GM23338 (cell line): Measurements from ENCODE around the gene PNPLA5. TPM values are rescaled to one million over a fixed set of nuclear protein-coding genes. Genes with fewer than 3 reads are reported as not detected.

Experiments
- ATAC-seq: fragments of 200-7000 bp; cut with Tn5 transposase; 3 replicates; pipeline ENCODE4 v1.9.1; 2020
- DNase-seq: peaks from one replicate; pipeline ENCODE4 v3.0.0-alpha.2; 2015; ENCODE audit warnings: low spot score
- H2AFZ ChIP-seq: fragments of 200-600 bp; sonication (generic); 2 replicates; pipeline ENCODE4 v1.8.0; 2016; ENCODE audit warnings: antibody characterized with exemption, mild to moderate bottlenecking, moderate library complexity
- H3F3A ChIP-seq: fragments of 200-600 bp; sonication (generic); replicated peaks from 2 replicates; pipeline ENCODE4 v1.8.0; 2017; ENCODE audit warnings: antibody characterized with exemption, mixed run types, low read depth
- H3K27ac ChIP-seq: fragments of 200-600 bp; sonication (generic); 2 replicates; pipeline ENCODE4 v1.6.1; 2016; ENCODE audit warnings: low read depth
- H3K27me3 ChIP-seq: fragments of 200-600 bp; sonication (generic); 2 replicates; pipeline ENCODE4 v1.8.0; 2016; ENCODE audit warnings: mild to moderate bottlenecking, mixed run types, moderate library complexity; ENCODE audit not compliant: insufficient read depth
- H3K36me3 ChIP-seq: fragments of 200-600 bp; sonication (generic); 2 replicates; pipeline ENCODE4 v1.8.0; 2016; ENCODE audit warnings: mild to moderate bottlenecking; ENCODE audit not compliant: insufficient read depth
- H3K4me1 ChIP-seq: fragments of 200-600 bp; sonication (generic); 2 replicates; pipeline ENCODE4 v1.8.0; 2016; ENCODE audit warnings: mild to moderate bottlenecking, moderate library complexity; ENCODE audit not compliant: insufficient read depth
- H3K4me2 ChIP-seq: fragments of 200-600 bp; sonication (generic); 2 replicates; pipeline ENCODE4 v1.7.1; 2017; ENCODE audit warnings: mixed run types
- H3K4me3 ChIP-seq: fragments of 200-600 bp; sonication (generic); 2 replicates; pipeline ENCODE4 v1.6.1; 2016; ENCODE audit warnings: mixed run types
- H3K79me2 ChIP-seq: fragments of 200-600 bp; sonication (generic); replicated peaks from 2 replicates; pipeline ENCODE4 v1.8.0; 2017; ENCODE audit warnings: mild to moderate bottlenecking; ENCODE audit not compliant: insufficient read depth
- H3K9me2 ChIP-seq: fragments of 200-600 bp; sonication (generic); 2 replicates; pipeline ENCODE4 v1.8.0; 2017; ENCODE audit not compliant: insufficient read depth
- H4K20me1 ChIP-seq: fragments of 200-600 bp; sonication (generic); replicated peaks from 2 replicates; pipeline ENCODE4 v1.8.0; 2017; ENCODE audit warnings: mild to moderate bottlenecking; ENCODE audit not compliant: insufficient read depth
- H3K27ac Mint-ChIP-seq: 2 replicates; pipeline ENCODE4 v1.8.0; 2020; ENCODE audit warnings: inconsistent platforms, mild to moderate bottlenecking, moderate library complexity, mixed read lengths
- H3K27me3 Mint-ChIP-seq: 3 replicates; pipeline ENCODE4 v1.8.0; 2022; ENCODE audit warnings: low read depth, mild to moderate bottlenecking, moderate library complexity, mixed read lengths, inconsistent platforms; ENCODE audit not compliant: insufficient read depth, poor library complexity
- H3K36me3 Mint-ChIP-seq: 3 replicates; pipeline ENCODE4 v1.8.0; 2021; ENCODE audit warnings: low read depth, mild to moderate bottlenecking, inconsistent platforms, moderate library complexity, mixed read lengths
- H3K4me1 Mint-ChIP-seq: 3 replicates; pipeline ENCODE4 v1.8.0; 2020; ENCODE audit warnings: mild to moderate bottlenecking, inconsistent platforms, mixed read lengths
- H3K4me3 Mint-ChIP-seq: 3 replicates; pipeline ENCODE4 v1.8.0; 2021; ENCODE audit warnings: moderate library complexity, mild to moderate bottlenecking, inconsistent platforms, mixed read lengths
- H3K9me3 Mint-ChIP-seq: 3 replicates; pipeline ENCODE4 v1.8.0; 2020; ENCODE audit warnings: moderate library complexity, mild to moderate bottlenecking, inconsistent platforms, mixed read lengths
- CREB1 ChIP-seq: fragments of 250-450 bp; sonication (Bioruptor Pico); IDR thresholded peaks from 2 replicates; pipeline ENCODE4 v1.5.0; 2020; ENCODE audit warnings: low read depth, mild to moderate bottlenecking, moderate library complexity
- EZH2 ChIP-seq: fragments of 200-600 bp; sonication (generic); IDR thresholded peaks from one replicate; pipeline ENCODE4 v1.8.0; 2017; ENCODE audit warnings: antibody characterized with exemption, mild to moderate bottlenecking, low read depth; ENCODE audit not compliant: unreplicated experiment
- EZH2phosphoT487 ChIP-seq: fragments of 200-600 bp; sonication (generic); IDR thresholded peaks from one replicate; pipeline ENCODE4 v1.8.1; 2018; ENCODE audit warnings: antibody characterized with exemption; ENCODE audit not compliant: unreplicated experiment
- JUNB ChIP-seq: IDR thresholded peaks from one replicate; pipeline ENCODE4 v1.6.1; 2016; ENCODE audit warnings: antibody characterized with exemption; ENCODE audit not compliant: unreplicated experiment
- NANOG ChIP-seq: IDR thresholded peaks from 2 replicates; pipeline ENCODE4 v1.6.1; 2016; ENCODE audit warnings: antibody characterized with exemption, borderline replicate concordance
- POLR2AphosphoS5 ChIP-seq: IDR thresholded peaks from 2 replicates; pipeline ENCODE4 v1.6.1; 2016; ENCODE audit warnings: antibody characterized with exemption, low read depth
- REST ChIP-seq: IDR thresholded peaks from one replicate; pipeline ENCODE4 v1.6.1; 2018; ENCODE audit warnings: antibody characterized with exemption; ENCODE audit not compliant: unreplicated experiment
- ZNF114 ChIP-seq: fragments of 250-450 bp; sonication (Bioruptor Pico); IDR thresholded peaks from 2 replicates; pipeline ENCODE4 v1.5.0; 2020; ENCODE audit warnings: mild to moderate bottlenecking, moderate library complexity
- ZNF331 ChIP-seq: fragments of 250-450 bp; sonication (Bioruptor Pico); IDR thresholded peaks from 2 replicates; pipeline ENCODE4 v1.5.0; 2020; ENCODE audit warnings: low read depth, mild to moderate bottlenecking, moderate library complexity
- ZNF462 ChIP-seq: fragments of 250-450 bp; sonication (Bioruptor Pico); IDR thresholded peaks from 2 replicates; pipeline ENCODE4 v1.5.0; 2020; ENCODE audit warnings: mild to moderate bottlenecking, moderate library complexity
- polyA plus RNA-seq: library from polyadenylated mRNA; unstranded; fragments of >200 nt; fragmentation: Nextera tagmentation; extraction: Ambion mirVana; gene quantifications from 2 replicates; pipeline ENCODE4 v1.2.1, GENCODE V29; 2016
- total RNA-seq: library from RNA; depleted of rRNA; stranded (reverse); fragments of >200 nt; shearing (Covaris generic); gene quantifications from 2 replicates; pipeline ENCODE4 v1.2.3, GENCODE V29; 2014
- TF ChIP-seq, protein P1 (sequence below): IDR thresholded peaks from 2 replicates; pipeline ENCODE4 v1.6.1; 2016; ENCODE audit warnings: antibody characterized with exemption

PNPLA5 gene
- total and polyA plus RNA-seq, 2 experiments from 2014 or later: 2.3 to 6.8 TPM

GRCh38 chr22:43878831-43879550 is 12.8 kb downstream of the PNPLA5 start:
- DNase-seq (no peak), ATAC-seq (no peak)
- Mint-ChIP-seq H3K36me3 (peaks cover 11% of the 10 kb centered on the region), H3K27me3 (peaks cover 3% of the 10 kb centered on the region), H3K4me1 (no peaks in the 10 kb centered on the region), H3K4me3 (no peak overlapping the region), H3K27ac (no peak overlapping the region), H3K9me3 (peaks cover 15% of the 10 kb centered on the region)
- no peaks in the 10 kb centered on the region for H3K79me2 ChIP-seq
- no peak overlapping the region for H3K27ac ChIP-seq
- H3K4me1 ChIP-seq: no peaks in the 10 kb centered on the region
- TF ChIP-seq, protein P1, sequence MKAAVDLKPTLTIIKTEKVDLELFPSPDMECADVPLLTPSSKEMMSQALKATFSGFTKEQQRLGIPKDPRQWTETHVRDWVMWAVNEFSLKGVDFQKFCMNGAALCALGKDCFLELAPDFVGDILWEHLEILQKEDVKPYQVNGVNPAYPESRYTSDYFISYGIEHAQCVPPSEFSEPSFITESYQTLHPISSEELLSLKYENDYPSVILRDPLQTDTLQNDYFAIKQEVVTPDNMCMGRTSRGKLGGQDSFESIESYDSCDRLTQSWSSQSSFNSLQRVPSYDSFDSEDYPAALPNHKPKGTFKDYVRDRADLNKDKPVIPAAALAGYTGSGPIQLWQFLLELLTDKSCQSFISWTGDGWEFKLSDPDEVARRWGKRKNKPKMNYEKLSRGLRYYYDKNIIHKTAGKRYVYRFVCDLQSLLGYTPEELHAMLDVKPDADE: no peak
- TF ChIP-seq ZNF114 (CRISPR knock-in tag): no peak
- no peak for TF ChIP-seq CREB1 (CRISPR knock-in tag)
- no peak for TF ChIP-seq ZNF462 (CRISPR knock-in tag)
- TF ChIP-seq EZH2: no peak
- TF ChIP-seq ZNF331 (CRISPR knock-in tag): no peak
- no peak for TF ChIP-seq NANOG
- TF ChIP-seq POLR2AphosphoS5: no peak
- TF ChIP-seq JUNB: no peak
- TF ChIP-seq EZH2phosphoT487: no peak
- TF ChIP-seq REST: no peak
- H3K36me3 ChIP-seq: no peaks in the 10 kb centered on the region
- no peaks in the 10 kb centered on the region for H4K20me1 ChIP-seq
- H3K27me3 ChIP-seq: no peaks in the 10 kb centered on the region
- no peak overlapping the region for H3K4me2 ChIP-seq
- H3K9me2 ChIP-seq: no peaks in the 10 kb centered on the region
- H3F3A ChIP-seq: no peaks in the 10 kb centered on the region
- H2AFZ ChIP-seq: no peak overlapping the region
- H3K4me3 ChIP-seq: no peak overlapping the region
